Large intestine (tissue), 3 donors: ENCODE results near the gene ZMYM3. TPM values are rescaled to one million over a fixed set of nuclear protein-coding genes. Genes with fewer than 3 reads are reported as not detected.
A peak's percentile ranks its signal among the peaks of the same experiment; 100 is the strongest.

Source experiments
- DNase-seq, 2 donors: peaks; one replicate each; pipeline versions ENCODE4 v3.0.0 to v3.0.0-alpha.2; 2013
- H3K27ac ChIP-seq: one replicate; pipeline ENCODE4 v1.5.1; 2013; ENCODE audit warnings: low read length
- H3K27me3 ChIP-seq: 2 replicates; pipeline ENCODE4 v1.6.1; 2013; ENCODE audit warnings: low read length; ENCODE audit not compliant: control insufficient read depth, insufficient read depth
- H3K36me3 ChIP-seq: 2 replicates; pipeline ENCODE4 v1.6.1; 2013; ENCODE audit warnings: low read length; ENCODE audit not compliant: control insufficient read depth, insufficient read depth
- H3K4me1 ChIP-seq: one replicate; pipeline ENCODE4 v1.6.1; 2013; ENCODE audit warnings: low read length; ENCODE audit not compliant: control insufficient read depth, insufficient read depth
- H3K4me3 ChIP-seq: one replicate; pipeline ENCODE4 v1.5.1; 2013; ENCODE audit warnings: low read length
- H3K9me3 ChIP-seq: one replicate; pipeline ENCODE4 v1.6.1; 2013; ENCODE audit warnings: mild to moderate bottlenecking, low read depth, low read length, moderate library complexity; ENCODE audit not compliant: control insufficient read depth
- WGBS: methylation state at CpG from one replicate; pipeline ENCODE4 v1.1.5; 2013; ENCODE audit warnings: low lambda C conversion rate; ENCODE audit not compliant: insufficient coverage; 5-methylcytosine and 5-hydroxymethylcytosine counted together
- polyA plus RNA-seq: library from polyadenylated mRNA; unstranded; fragments of 120-200 nt; gene quantifications from one replicate; pipeline ENCODE4 v1.2.1, GENCODE V29; 2013

Gene ZMYM3
- polyA plus RNA-seq, 1 donor, result 29.7 TPM

DNA sequence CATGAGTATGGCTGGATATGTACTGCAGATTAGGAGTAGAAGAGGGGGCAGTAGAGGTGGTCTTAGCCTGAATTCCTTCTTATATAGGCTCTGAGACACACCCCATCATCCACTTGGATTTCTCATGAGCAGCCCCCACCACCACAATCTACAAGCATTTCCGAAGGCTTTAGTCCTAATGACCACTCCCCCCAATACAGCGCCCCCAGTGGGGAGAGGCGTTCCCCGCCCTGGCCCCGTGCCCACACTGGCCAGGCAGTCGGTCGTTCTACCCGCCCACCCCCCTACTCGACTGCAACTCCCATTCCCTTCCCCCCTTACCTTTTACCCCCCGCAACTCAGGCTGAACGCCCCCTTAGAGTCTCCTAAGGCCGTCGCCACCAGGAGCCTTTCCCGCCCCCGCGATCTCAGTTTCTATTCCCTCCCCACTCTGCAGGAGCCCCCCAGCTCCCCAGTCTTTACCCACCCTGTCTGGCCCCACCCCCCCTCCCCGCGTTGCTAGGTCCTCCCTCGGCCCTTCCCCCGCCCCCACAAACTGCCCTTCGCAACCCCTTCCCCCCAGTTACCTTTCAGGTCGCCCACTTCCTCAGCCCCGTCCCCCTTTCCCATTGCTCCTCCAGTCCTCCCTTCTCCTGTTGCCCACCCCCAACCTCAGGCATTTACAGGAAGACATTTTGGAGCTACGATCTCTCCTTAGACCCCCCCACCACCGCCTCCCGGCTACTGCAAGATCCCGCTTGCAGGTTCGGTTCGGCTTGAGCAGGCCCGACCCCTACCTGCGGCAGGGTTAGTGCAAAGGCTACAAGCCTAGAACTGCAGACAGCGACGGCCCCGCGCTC, 468 bp downstream of the ZMYM3 start:
- H3K36me3 ChIP-seq, result peaks cover 18% of the 10 kb centered on the region
- peaks cover 3% of the 10 kb centered on the region for H3K9me3 ChIP-seq
- H3K4me3 ChIP-seq, result peak overlapping the region; percentile 92
- H3K27ac ChIP-seq, result peak overlapping the region; percentile 81
- no peaks in the 10 kb centered on the region for H3K27me3 ChIP-seq
- H3K4me1 ChIP-seq, result peaks cover 26% of the 10 kb centered on the region
- WGBS, result no CpG with 5 or more reads among the region's 35 CpGs
- DNase-seq, result peak; percentile 18 to 32

DNA sequence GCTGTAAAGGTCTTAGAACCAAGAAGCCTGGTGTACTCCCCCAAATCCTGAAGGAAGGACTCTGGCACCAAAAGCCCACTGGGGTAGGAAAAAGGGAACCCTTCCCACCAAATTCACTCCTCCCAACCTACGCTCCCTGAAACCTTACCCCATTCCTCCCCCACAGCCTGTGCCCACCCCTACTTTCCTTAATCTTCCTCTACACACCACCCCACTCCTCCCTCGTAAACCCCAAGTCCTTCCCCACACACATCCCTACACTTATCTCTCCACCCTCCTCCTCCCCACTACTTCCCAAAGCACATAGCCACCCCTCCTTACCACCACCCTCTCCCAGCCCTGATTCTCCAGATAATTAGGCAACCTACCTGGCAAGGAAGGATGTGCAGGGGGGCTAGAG, 1.7 kb downstream of the ZMYM3 start:
- H3K36me3 ChIP-seq, result peaks cover 31% of the 10 kb centered on the region
- peak overlapping the region; percentile 63 for H3K27ac ChIP-seq
- no peak for DNase-seq
- H3K4me3 ChIP-seq, result peak overlapping the region; percentile 92
- H3K27me3 ChIP-seq, result no peaks in the 10 kb centered on the region
- peaks cover 26% of the 10 kb centered on the region for H3K4me1 ChIP-seq
- no CpG with 5 or more reads among the region's 2 CpGs for WGBS
- peaks cover 3% of the 10 kb centered on the region for H3K9me3 ChIP-seq

GRCh38 chrX:71251466-71251973, 2.4 kb downstream of the ZMYM3 start:
- Histone ChIP-seq H3K36me3 (peaks cover 36% of the 10 kb centered on the region), H3K27ac (peak overlapping the region; percentile 63), H3K4me1 (peaks cover 26% of the 10 kb centered on the region), H3K27me3 (no peaks in the 10 kb centered on the region), H3K9me3 (peaks cover 3% of the 10 kb centered on the region), H3K4me3 (peak overlapping the region; percentile 10)
- WGBS, result no CpG with 5 or more reads among the region's 8 CpGs
- DNase-seq, result peak in 1 of 2 donors; percentile 47

GRCh38 chrX:71250841-71251240, 3.1 kb downstream of the ZMYM3 start:
- peak in 1 of 2 donors; percentile 30 for DNase-seq
- Histone ChIP-seq H3K4me1 (peaks cover 26% of the 10 kb centered on the region), H3K36me3 (peaks cover 40% of the 10 kb centered on the region), H3K27me3 (no peaks in the 10 kb centered on the region), H3K9me3 (peaks cover 3% of the 10 kb centered on the region), H3K4me3 (peak overlapping the region; percentile 4), H3K27ac (peak overlapping the region; percentile 63)
- WGBS, result no CpG with 5 or more reads among the region's 9 CpGs

GRCh38 chrX:71245159-71245558, 8.8 kb downstream of the ZMYM3 start:
- Histone ChIP-seq H3K27me3 (no peaks in the 10 kb centered on the region), H3K36me3 (peaks cover 91% of the 10 kb centered on the region), H3K27ac (no peak overlapping the region), H3K4me3 (no peak overlapping the region), H3K4me1 (no peaks in the 10 kb centered on the region), H3K9me3 (no peaks in the 10 kb centered on the region)
- no peak for DNase-seq
- WGBS, result no CpG with 5 or more reads among the region's 2 CpGs

DNA sequence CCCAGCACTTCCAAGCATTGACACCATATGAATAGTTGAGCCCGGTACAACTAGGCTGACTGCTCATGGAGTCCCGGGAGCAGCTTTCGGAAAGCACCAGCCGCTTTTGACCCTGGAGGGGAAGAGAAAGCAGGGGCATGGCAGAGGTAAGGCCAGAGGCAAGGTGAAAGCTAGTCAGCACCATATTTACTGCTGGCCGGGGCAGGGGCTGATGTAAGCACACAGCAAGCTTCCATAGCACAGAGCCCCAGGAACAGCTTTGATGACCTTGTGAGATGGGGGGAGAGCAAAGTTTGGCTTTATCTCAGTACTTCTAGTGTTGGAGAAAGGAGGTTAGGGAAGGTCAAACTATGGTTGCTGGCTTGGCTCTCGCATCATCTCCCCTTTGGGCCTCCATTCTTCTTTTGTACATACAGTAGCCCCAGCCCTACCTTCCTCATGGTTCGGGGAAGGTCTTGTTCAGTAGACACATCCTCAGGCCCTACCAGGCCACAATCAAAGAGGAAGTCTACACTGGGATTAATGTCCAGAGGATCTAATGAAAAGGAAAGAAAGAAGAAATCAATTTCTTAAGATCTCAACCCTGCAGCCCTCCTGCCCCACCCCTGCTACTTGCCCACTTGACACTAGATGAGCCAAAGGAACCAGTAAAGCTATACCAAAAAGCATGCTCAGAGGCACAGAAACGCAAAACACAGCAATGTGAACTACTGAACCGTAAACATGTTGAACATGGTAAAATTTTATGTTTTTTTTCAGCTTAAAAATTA, 9.4 kb downstream of the ZMYM3 start:
- Histone ChIP-seq H3K4me1 (no peaks in the 10 kb centered on the region), H3K9me3 (no peaks in the 10 kb centered on the region), H3K27ac (no peak overlapping the region), H3K4me3 (no peak overlapping the region), H3K27me3 (no peaks in the 10 kb centered on the region), H3K36me3 (peaks cover 87% of the 10 kb centered on the region)
- DNase-seq, result no peak
- WGBS, result no CpG with 5 or more reads among the region's 9 CpGs

GRCh38 chrX:71241301-71241700, 12.6 kb downstream of the ZMYM3 start:
- no peaks in the 10 kb centered on the region for H3K9me3 ChIP-seq
- no peak for DNase-seq
- H3K27me3 ChIP-seq, result no peaks in the 10 kb centered on the region
- WGBS, result no CpG with 5 or more reads among the region's 6 CpGs
- peaks cover 58% of the 10 kb centered on the region for H3K36me3 ChIP-seq
- no peak overlapping the region for H3K27ac ChIP-seq
- H3K4me3 ChIP-seq, result no peak overlapping the region
- no peaks in the 10 kb centered on the region for H3K4me1 ChIP-seq

DNA sequence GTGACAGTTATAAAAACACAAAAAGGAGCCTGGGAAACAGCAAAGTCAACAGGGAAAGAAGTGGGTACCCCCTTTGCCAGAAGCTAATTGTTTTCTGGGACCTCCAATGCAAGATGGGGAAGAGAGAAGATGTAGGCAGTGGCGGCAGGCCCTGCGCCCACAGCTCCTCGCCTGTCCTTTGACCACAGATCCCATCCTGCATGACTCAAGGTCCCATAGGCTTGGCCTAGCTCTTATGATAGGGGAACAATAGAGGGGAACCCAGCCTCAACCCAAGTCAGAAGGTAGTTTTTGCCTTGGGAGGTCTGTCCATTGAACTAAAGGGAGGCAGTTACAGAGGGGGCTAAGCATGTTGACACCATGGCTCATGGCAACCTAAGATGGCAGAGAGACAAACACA, 14.2 kb downstream of the ZMYM3 start:
- Histone ChIP-seq H3K4me1 (no peaks in the 10 kb centered on the region), H3K4me3 (no peak overlapping the region), H3K9me3 (no peaks in the 10 kb centered on the region), H3K36me3 (peaks cover 46% of the 10 kb centered on the region), H3K27me3 (no peaks in the 10 kb centered on the region), H3K27ac (no peak overlapping the region)
- no CpG with 5 or more reads among the region's 3 CpGs for WGBS
- no peak for DNase-seq

GRCh38 chrX:71236836-71237235, 17.1 kb downstream of the ZMYM3 start:
- no CpG with 5 or more reads among the region's 1 CpG for WGBS
- no peak for DNase-seq
- Histone ChIP-seq H3K27ac (no peak overlapping the region), H3K9me3 (no peaks in the 10 kb centered on the region), H3K4me1 (no peaks in the 10 kb centered on the region), H3K36me3 (peaks cover 17% of the 10 kb centered on the region), H3K4me3 (no peak overlapping the region), H3K27me3 (no peaks in the 10 kb centered on the region)

- DNase-seq, result no peak
- Histone ChIP-seq H3K9me3 (no peaks in the 10 kb centered on the region), H3K4me3 (no peak overlapping the region), H3K27me3 (no peaks in the 10 kb centered on the region), H3K27ac (no peak overlapping the region), H3K4me1 (no peaks in the 10 kb centered on the region), H3K36me3 (peaks cover 5% of the 10 kb centered on the region)
- no CpG with 5 or more reads among the region's 3 CpGs for WGBS
Observed at GRCh38 chrX:71235482-71235881, 18.5 kb downstream of the ZMYM3 start.
